ENCODE data around the gene FUOM.

DNA sequence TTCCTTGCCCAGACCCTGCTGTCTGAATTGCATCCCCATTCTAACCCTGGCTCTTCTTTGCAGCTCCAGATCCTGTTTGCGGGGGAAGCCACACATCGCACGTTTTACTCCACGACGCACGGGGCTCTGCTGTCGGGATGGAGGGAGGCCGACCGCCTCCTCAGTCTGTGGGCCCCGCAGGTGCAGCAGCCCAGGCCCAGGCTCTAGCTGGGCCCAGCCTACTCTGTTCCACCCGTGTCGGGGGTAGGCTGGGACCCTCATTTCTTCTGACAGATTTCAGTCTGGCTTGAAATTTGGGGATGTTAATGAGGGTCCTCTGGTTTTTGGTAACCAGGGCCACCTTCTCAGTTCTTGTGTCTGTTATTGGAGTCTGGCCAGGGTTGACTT, 33.4 kb upstream of the FUOM start:
- TF ChIP-seq, protein P1, sequence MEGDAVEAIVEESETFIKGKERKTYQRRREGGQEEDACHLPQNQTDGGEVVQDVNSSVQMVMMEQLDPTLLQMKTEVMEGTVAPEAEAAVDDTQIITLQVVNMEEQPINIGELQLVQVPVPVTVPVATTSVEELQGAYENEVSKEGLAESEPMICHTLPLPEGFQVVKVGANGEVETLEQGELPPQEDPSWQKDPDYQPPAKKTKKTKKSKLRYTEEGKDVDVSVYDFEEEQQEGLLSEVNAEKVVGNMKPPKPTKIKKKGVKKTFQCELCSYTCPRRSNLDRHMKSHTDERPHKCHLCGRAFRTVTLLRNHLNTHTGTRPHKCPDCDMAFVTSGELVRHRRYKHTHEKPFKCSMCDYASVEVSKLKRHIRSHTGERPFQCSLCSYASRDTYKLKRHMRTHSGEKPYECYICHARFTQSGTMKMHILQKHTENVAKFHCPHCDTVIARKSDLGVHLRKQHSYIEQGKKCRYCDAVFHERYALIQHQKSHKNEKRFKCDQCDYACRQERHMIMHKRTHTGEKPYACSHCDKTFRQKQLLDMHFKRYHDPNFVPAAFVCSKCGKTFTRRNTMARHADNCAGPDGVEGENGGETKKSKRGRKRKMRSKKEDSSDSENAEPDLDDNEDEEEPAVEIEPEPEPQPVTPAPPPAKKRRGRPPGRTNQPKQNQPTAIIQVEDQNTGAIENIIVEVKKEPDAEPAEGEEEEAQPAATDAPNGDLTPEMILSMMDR (conservative IDR thresholded peaks at IDR 0.05; ENCODE audit: low read depth, low read length), result no peak
- no peak for TF ChIP-seq EZH2phosphoT487 (IDR thresholded peaks at IDR 0.05; ENCODE audit: borderline replicate concordance, low read length)
- no peak for TF ChIP-seq EZH2 (IDR thresholded peaks at IDR 0.05; ENCODE audit: low read length, unreplicated experiment)
